HepG2 (cell line): ENCODE measurements around the gene NUTF2. TPM values are rescaled to one million over a fixed set of nuclear protein-coding genes. Genes with fewer than 3 reads are reported as not detected.

Source experiments
- BRCA1 ChIP-seq: sonication (generic); formaldehyde crosslinking; IDR thresholded peaks from 2 replicates; pipeline ENCODE4 v1.4.0; 2020; ENCODE audit warnings: missing genetic modification reagents
- ELF4 ChIP-seq: sonication (generic); formaldehyde crosslinking; IDR thresholded peaks from 2 replicates; pipeline ENCODE4 v1.5.0; 2020; ENCODE audit warnings: missing genetic modification reagents, mild to moderate bottlenecking, moderate library complexity, borderline replicate concordance
- FOXM1 ChIP-seq: sonication (generic); formaldehyde crosslinking; IDR thresholded peaks from 2 replicates; pipeline ENCODE4 v1.5.0; 2020; ENCODE audit warnings: missing genetic modification reagents
- MZF1 ChIP-seq: sonication (generic); formaldehyde crosslinking; IDR thresholded peaks from 2 replicates; pipeline ENCODE4 v1.8.1; 2023; ENCODE audit warnings: mild to moderate bottlenecking, missing genetic modification reagents, borderline replicate concordance
- PTBP1 ChIP-seq: fragments of 200-400 bp; formaldehyde crosslinking; IDR thresholded peaks from 2 replicates; pipeline ENCODE4 v1.6.1; 2018; ENCODE audit warnings: low read length, low read depth; ENCODE audit not compliant: poor library complexity, severe bottlenecking
- SAP130 ChIP-seq: IDR thresholded peaks from 2 replicates; pipeline ENCODE4 v1.6.1; 2016; ENCODE audit warnings: low read depth
- SIX1 ChIP-seq: sonication (generic); formaldehyde crosslinking; IDR thresholded peaks from 2 replicates; pipeline ENCODE4 v1.4.0; 2020; ENCODE audit warnings: missing genetic modification reagents, borderline replicate concordance
- SRF ChIP-seq: IDR thresholded peaks from 2 replicates; pipeline ENCODE4 v1.6.1; 2011; ENCODE audit warnings: mild to moderate bottlenecking, low read depth, low read length, moderate library complexity
- ZFY ChIP-seq: sonication (generic); formaldehyde crosslinking; IDR thresholded peaks from 2 replicates; pipeline ENCODE4 v1.4.0; 2020; ENCODE audit warnings: missing genetic modification reagents
- ZNF3 ChIP-seq: IDR thresholded peaks from 2 replicates; pipeline ENCODE4 v1.7.0; 2017; ENCODE audit warnings: inconsistent platforms
- ZNF354B ChIP-seq: sonication (generic); formaldehyde crosslinking; IDR thresholded peaks from 2 replicates; pipeline ENCODE4 v1.8.0; 2022; ENCODE audit warnings: mild to moderate bottlenecking, missing genetic modification reagents
- ZNF484 ChIP-seq: sonication (generic); formaldehyde crosslinking; IDR thresholded peaks from 2 replicates; pipeline ENCODE4 v1.5.1; 2020; ENCODE audit warnings: mild to moderate bottlenecking, low read depth, missing genetic modification reagents, borderline replicate concordance
- polyA plus RNA-seq, 8 experiments: library from polyadenylated mRNA; depleted of rRNA in 3 of 8; stranded (reverse) in 7 of 8; unstranded in 1 of 8; fragments of >200 nt; fragmentation: Illumina TruSeq in 4 of 8; extraction: Trizol in 4 of 8; gene quantifications; 2 replicates each; pipeline versions ENCODE4 v1.2.1 to v1.2.3, GENCODE V29; 2011 to 2016; ENCODE audit warnings: low read depth in 4 of 8, missing spikeins in 1 of 8, mixed read lengths in 1 of 8; ENCODE audit not compliant: insufficient read depth in 1 of 8
- total RNA-seq, 5 experiments: library from RNA; depleted of rRNA; stranded (reverse); fragments of >200 nt; fragmentation: Illumina TruSeq; extraction: Trizol; gene quantifications; 2 replicates each; pipeline ENCODE4 v1.2.3, GENCODE V29; 2016; ENCODE audit warnings: low read depth in 1 of 5
- TF ChIP-seq, protein P1 (sequence below): conservative IDR thresholded peaks from 2 replicates; pipeline ENCODE4 v1.6.1; 2018; ENCODE audit warnings: missing genetic modification reagents
- TF ChIP-seq, protein P2 (sequence below): sonication (generic); formaldehyde crosslinking; IDR thresholded peaks from 2 replicates; pipeline ENCODE4 v1.4.0; 2020; ENCODE audit warnings: missing genetic modification reagents
- TF ChIP-seq, protein P3 (sequence below): sonication (generic); formaldehyde crosslinking; IDR thresholded peaks from 2 replicates; pipeline ENCODE4 v1.5.0; 2020; ENCODE audit warnings: mild to moderate bottlenecking, missing genetic modification reagents
- TF ChIP-seq, protein P4 (sequence below): sonication (generic); formaldehyde crosslinking; conservative IDR thresholded peaks from 2 replicates; pipeline ENCODE4 v1.4.0; 2020; ENCODE audit warnings: missing genetic modification reagents

Gene NUTF2
- total and polyA plus RNA-seq, 2 of the 13 experiments (the other 11 are each of a cell fraction or from before 2014, with no cell fraction given), result 168 to 214 TPM

DNA sequence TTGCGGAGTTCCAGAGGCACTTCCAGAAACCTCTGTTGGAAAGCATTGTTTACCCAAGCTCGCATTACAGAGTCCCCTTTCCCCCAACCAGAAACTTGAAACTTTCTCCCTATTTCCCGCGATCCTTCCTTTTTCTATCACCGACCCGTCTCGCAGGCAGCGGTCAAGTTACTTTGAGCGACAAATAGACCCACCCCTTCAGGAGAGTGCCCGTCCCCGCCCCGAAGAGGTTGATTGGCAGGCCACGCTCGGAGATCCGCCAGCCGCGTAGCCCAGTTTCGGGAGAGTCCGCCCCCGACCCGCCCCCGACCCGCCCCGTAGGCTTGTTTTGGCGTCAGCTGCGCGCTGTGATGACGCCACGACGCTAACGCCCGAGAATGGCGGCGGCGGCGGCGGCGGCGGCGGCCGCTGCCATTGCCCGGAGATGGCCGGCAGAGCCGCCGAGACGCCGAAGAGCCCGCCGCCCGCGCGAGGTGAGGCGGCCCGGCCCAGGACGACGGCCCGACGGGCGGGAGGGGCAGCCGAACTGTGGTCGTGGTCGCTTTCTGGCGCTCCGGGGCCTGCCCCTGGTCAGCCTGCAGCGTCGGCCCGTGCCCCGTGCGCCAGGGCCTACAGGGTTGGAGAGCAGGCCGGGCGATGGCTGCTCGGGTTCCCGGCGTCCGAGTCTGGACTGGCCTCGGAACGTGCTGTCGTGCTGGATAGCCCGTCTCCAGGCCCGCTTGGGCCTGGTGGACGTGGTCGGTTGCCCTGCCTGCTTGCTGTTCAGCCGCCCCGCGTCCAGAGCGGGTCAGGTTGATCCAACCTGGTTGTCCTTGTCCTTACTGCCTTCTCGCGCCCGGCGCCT, 46.4 kb downstream of the NUTF2 start, which contains the start of gene PSKH1 (continued):
- TF ChIP-seq BRCA1 (CRISPR knock-in tag) (0 out of 2 replicates have a peak, but pooled peaks have one; percentile 89), SRF (peak; percentile 68), ELF4 (CRISPR knock-in tag) (no peak), SAP130 (peak; percentile 72), ZFY (CRISPR knock-in tag) (peak; percentile 99), ZNF484 (CRISPR knock-in tag) (no peak), MZF1 (peak; percentile 77; the same call in 1 of the 2 replicates), PTBP1 (no peak), ZNF354B (CRISPR knock-in tag) (no peak), FOXM1 (peak; percentile 87; the same call in 1 of the 2 replicates), SIX1 (CRISPR knock-in tag) (peak; percentile 83; the same call in 1 of the 2 replicates), ZNF3 (CRISPR knock-in tag) (no peak)
- TF ChIP-seq, protein P1, sequence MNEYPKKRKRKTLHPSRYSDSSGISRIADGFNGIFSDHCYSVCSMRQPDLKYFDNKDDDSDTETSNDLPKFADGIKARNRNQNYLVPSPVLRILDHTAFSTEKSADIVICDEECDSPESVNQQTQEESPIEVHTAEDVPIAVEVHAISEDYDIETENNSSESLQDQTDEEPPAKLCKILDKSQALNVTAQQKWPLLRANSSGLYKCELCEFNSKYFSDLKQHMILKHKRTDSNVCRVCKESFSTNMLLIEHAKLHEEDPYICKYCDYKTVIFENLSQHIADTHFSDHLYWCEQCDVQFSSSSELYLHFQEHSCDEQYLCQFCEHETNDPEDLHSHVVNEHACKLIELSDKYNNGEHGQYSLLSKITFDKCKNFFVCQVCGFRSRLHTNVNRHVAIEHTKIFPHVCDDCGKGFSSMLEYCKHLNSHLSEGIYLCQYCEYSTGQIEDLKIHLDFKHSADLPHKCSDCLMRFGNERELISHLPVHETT, result no peak
- TF ChIP-seq, protein P2, sequence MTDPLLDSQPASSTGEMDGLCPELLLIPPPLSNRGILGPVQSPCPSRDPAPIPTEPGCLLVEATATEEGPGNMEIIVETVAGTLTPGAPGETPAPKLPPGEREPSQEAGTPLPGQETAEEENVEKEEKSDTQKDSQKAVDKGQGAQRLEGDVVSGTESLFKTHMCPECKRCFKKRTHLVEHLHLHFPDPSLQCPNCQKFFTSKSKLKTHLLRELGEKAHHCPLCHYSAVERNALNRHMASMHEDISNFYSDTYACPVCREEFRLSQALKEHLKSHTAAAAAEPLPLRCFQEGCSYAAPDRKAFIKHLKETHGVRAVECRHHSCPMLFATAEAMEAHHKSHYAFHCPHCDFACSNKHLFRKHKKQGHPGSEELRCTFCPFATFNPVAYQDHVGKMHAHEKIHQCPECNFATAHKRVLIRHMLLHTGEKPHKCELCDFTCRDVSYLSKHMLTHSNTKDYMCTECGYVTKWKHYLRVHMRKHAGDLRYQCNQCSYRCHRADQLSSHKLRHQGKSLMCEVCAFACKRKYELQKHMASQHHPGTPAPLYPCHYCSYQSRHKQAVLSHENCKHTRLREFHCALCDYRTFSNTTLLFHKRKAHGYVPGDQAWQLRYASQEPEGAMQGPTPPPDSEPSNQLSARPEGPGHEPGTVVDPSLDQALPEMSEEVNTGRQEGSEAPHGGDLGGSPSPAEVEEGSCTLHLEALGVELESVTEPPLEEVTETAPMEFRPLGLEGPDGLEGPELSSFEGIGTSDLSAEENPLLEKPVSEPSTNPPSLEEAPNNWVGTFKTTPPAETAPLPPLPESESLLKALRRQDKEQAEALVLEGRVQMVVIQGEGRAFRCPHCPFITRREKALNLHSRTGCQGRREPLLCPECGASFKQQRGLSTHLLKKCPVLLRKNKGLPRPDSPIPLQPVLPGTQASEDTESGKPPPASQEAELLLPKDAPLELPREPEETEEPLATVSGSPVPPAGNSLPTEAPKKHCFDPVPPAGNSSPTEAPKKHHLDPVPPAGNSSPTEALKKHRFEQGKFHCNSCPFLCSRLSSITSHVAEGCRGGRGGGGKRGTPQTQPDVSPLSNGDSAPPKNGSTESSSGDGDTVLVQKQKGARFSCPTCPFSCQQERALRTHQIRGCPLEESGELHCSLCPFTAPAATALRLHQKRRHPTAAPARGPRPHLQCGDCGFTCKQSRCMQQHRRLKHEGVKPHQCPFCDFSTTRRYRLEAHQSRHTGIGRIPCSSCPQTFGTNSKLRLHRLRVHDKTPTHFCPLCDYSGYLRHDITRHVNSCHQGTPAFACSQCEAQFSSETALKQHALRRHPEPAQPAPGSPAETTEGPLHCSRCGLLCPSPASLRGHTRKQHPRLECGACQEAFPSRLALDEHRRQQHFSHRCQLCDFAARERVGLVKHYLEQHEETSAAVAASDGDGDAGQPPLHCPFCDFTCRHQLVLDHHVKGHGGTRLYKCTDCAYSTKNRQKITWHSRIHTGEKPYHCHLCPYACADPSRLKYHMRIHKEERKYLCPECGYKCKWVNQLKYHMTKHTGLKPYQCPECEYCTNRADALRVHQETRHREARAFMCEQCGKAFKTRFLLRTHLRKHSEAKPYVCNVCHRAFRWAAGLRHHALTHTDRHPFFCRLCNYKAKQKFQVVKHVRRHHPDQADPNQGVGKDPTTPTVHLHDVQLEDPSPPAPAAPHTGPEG (CRISPR knock-in tag), result peak; percentile 61; the same call in 1 of the 2 replicates
- TF ChIP-seq, protein P3, sequence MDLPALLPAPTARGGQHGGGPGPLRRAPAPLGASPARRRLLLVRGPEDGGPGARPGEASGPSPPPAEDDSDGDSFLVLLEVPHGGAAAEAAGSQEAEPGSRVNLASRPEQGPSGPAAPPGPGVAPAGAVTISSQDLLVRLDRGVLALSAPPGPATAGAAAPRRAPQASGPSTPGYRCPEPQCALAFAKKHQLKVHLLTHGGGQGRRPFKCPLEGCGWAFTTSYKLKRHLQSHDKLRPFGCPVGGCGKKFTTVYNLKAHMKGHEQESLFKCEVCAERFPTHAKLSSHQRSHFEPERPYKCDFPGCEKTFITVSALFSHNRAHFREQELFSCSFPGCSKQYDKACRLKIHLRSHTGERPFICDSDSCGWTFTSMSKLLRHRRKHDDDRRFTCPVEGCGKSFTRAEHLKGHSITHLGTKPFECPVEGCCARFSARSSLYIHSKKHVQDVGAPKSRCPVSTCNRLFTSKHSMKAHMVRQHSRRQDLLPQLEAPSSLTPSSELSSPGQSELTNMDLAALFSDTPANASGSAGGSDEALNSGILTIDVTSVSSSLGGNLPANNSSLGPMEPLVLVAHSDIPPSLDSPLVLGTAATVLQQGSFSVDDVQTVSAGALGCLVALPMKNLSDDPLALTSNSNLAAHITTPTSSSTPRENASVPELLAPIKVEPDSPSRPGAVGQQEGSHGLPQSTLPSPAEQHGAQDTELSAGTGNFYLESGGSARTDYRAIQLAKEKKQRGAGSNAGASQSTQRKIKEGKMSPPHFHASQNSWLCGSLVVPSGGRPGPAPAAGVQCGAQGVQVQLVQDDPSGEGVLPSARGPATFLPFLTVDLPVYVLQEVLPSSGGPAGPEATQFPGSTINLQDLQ, result no peak; the same call in 1 of the 2 replicates
- TF ChIP-seq, protein P4, sequence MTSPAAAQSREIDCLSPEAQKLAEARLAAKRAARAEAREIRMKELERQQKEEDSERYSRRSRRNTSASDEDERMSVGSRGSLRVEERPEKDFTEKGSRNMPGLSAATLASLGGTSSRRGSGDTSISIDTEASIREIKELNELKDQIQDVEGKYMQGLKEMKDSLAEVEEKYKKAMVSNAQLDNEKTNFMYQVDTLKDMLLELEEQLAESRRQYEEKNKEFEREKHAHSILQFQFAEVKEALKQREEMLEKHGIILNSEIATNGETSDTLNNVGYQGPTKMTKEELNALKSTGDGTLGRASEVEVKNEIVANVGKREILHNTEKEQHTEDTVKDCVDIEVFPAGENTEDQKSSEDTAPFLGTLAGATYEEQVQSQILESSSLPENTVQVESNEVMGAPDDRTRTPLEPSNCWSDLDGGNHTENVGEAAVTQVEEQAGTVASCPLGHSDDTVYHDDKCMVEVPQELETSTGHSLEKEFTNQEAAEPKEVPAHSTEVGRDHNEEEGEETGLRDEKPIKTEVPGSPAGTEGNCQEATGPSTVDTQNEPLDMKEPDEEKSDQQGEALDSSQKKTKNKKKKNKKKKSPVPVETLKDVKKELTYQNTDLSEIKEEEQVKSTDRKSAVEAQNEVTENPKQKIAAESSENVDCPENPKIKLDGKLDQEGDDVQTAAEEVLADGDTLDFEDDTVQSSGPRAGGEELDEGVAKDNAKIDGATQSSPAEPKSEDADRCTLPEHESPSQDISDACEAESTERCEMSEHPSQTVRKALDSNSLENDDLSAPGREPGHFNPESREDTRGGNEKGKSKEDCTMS (CRISPR knock-in tag), result no peak
